ENCODE measurements around the gene NFYC.

Gene NFYC

DNA sequence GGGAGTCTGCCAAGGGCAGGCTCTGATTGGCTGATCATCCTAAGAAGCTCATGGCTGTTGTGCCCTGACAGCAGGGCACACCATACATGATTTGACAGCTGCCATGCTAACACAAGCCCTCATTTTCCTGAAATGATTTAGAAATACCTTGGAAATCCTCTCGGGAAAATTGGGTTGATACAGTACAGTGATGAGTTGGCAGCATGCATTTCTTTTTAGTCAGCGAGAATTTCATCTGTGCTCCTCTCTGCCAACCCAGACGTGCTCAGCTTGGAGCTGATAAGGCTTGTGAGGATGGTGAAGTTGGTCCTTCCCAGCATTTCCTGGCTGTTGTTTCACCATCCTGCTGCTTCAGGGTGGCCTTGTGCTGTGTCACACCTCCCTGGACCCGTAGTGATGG, 69.5 kb downstream of the NFYC start:
- DNase-seq (ENCODE audit: low spot score) = no peak

- DNase-seq (ENCODE audit: low spot score) = no peak
Measured at GRCh38 chr1:40762144-40762923, 70.8 kb downstream of the NFYC start.

- DNase-seq (ENCODE audit: low spot score) = no peak
Measured at GRCh38 chr1:40763742-40764532, 72.4 kb downstream of the NFYC start.

GRCh38 chr1:40764981-40765380, 73.5 kb downstream of the NFYC start:
- no peak for DNase-seq (ENCODE audit: low spot score)

GRCh38 chr1:40766017-40766416, 74.5 kb downstream of the NFYC start:
- no peak for DNase-seq (ENCODE audit: low spot score)

DNA sequence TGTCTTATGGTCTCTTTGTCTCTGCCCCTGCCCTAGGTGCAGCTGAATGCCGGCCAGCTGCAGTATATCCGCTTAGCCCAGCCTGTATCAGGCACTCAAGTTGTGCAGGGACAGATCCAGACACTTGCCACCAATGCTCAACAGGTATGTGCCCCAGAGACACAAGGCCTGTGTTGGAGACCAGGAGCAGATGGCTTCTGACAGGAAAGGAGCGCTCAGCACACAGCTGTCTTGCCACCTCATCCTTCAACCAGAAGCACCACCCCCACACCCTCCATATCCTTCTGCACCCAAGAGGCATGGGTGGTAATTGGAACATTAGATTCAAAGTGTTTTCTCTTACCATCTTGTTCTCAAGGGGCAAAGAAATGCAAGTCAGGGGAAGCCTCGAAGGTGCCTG, 75.1 kb downstream of the NFYC start:
- no peak for DNase-seq (ENCODE audit: low spot score)

- no peak for DNase-seq (ENCODE audit: low spot score)
Measured at GRCh38 chr1:40768146-40768990, 76.9 kb downstream of the NFYC start.

DNA sequence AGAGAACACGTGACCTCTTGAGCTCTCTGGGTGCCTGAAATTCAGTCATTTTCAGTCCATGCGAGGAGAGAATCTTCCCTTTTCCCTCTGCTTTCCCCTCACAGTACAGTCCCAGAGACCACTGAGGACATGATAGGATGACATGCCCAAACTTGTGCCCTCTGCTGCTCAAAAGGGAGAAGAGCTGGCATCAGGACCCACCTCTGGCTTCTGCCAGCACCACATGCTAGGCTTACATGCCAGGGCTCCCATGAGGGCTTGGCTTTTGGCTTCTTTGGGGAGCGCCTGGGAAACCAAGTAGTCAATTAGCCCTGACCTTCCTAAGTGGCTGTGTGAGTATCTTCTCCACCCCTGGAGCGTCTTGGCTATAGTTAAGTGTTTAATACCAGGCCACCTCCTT, 78.3 kb downstream of the NFYC start:
- DNase-seq (ENCODE audit: low spot score) = no peak

DNA sequence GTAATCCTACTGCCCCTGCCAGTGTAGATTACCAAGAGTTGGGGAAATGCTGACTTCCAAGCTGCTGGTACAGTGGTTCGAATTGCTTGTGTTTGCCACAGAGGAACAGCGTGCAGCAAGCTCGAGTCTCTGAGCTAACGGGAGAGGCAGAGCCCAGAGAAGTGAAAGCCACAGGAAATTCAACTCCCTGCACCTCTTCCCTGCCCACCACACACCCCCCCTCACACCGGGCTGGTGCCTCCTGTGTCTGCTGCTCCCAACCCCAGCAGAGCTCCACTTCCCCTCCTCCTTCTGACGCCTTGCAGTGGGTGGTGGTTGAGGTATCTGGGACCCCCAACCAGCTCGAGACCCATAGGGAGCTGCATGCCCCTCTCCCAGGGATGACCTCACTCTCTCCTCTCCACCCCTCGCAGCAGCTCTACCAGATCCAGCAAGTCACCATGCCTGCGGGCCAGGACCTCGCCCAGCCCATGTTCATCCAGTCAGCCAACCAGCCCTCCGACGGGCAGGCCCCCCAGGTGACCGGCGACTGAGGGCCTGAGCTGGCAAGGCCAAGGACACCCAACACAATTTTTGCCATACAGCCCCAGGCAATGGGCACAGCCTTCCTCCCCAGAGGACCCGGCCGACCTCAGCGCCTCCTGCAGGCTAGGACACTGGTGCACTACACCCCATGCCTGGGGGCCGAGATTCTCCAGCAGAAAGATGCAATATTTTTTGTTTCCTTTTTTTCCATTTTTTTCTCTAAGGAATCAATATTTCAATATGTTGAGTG, 79.0 kb downstream of the NFYC start:
- DNase-seq (ENCODE audit: low spot score) = no peak

DNA sequence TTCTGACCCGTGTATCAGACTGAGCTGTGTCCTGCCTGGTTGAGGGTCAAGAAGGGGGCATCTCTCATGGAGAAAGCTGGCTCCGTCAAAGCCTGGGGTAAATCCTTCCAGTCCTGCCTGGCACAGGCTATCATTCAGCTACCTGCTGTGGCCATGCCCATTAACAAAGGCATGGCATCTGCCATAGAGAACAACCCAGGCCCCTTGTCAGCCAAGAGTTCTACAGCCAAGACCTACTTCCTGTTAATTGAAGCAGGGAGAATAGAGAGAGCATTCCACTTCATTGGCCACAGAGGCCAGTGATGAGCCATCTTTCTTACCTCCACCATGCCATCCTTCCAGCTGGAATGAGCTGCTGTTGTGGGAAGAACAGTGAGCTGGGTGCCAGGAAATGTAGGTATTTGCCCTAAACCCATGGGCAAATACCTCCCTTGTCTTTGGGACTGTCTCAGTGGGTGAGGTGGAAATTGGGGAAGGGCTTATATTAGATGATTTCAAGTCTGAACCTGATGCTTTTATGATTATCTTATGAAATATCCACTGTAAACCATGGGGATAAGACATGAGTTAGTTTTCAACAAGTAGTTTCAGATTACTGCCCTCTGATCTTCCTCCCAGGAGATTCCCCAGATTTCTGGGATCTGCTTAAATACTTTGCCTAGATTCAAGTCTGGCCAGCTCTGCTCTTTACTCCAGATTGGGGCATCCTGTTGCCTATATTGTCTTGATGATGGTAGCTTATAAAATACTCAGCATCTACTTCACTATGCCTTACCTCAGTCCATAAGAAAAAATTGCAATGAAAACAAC, 80.8 kb downstream of the NFYC start:
- no peak for DNase-seq (ENCODE audit: low spot score)

GRCh38 chr1:40773748-40774265, 82.3 kb downstream of the NFYC start:
- DNase-seq (ENCODE audit: low spot score) = no peak

DNA sequence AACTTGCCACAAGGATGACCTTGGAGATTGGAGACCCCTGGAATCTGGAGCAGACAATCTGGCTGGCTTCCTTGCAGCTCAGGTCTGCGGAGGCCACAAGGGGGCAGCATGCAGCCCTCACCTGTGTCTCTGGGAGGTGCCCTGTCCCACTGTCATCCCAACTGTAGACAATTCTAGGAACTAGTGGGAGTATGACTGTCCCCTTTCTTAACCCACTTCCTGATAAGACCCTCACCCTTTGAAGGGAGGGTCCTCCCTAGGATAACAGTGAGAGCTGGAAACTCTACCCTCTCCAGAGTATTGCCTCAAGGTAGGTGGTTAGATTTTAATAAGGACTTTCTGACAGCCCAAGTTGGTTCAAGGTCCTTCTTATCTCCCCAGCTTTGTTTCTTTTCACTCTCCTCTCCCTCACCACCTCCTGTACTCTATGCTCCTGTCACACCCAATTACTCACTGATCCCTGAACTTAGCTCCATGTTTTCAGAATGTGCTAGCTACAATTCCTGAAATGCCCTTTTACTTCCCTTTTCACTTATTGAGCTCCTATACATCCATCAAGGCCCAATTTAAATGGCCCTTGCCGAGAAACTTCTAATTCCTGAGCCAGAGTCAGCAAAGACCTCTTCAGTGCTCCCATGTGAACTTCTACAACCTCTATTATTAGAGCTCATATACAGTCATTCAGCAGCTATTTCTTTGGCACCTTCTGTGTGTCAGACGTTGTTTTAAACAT, 82.9 kb downstream of the NFYC start:
- DNase-seq (ENCODE audit: low spot score) = peak; percentile 46

GRCh38 chr1:40776236-40777072, 85.0 kb downstream of the NFYC start:
- no peak for DNase-seq (ENCODE audit: low spot score)

DNA sequence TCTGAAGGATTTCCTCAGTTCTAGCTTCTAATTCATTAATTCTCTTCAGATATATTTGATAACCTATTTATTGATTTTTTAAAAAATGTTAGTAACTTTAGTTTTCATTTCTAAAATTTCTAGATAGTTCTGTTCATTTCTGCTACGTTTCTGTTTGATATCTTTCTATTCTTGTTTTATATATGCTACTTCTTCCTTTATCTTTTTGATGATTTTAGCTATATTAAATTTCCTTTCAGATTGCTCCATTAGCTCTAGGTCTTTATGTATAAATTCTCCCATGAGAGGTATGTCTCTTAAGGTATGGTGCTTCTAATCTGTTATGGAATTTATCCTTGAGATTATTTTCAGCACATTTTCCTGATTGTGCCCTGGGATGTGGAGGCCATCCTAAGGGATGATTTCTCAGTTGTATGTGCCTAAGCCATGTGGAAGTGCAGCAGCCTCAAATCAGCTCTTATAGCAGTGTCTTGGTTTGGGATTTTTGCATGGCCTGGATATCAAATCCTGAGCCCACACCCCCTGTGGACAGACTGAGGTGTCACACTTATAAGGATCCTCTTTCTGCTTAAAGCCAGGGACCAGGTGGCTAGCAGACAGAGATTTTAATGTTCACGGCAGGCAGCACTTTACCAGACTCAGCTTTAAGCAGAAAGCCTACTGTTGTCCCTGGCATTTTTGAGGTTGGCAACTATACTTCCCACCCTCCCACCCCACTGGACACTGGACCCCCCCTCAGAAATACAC, 85.9 kb downstream of the NFYC start:
- no peak for DNase-seq (ENCODE audit: low spot score)

GRCh38 chr1:40780678-40781607, 89.4 kb downstream of the NFYC start:
- DNase-seq (ENCODE audit: low spot score) = no peak

DNA sequence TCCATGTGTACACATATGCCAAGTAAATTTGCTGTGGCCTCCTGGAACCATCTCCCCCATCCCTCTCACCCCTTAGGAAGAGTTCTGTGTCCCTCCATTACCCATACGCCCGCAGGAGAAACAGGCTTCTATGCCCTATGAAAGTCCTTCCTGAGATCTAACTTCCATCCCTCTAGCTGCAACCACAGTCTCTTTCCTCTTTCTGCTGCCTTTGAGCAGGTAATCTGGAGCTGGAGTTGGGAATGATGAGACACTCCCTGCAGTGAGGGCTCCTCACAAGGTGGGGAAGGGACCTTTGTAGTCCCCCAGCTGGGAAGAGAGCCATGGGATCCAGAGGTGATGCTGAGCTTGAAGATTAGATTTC, 90.1 kb downstream of the NFYC start:
- no peak for DNase-seq (ENCODE audit: low spot score)

- DNase-seq (ENCODE audit: low spot score) = no peak
Measured at GRCh38 chr1:40782371-40782956, 91.0 kb downstream of the NFYC start.

Measured in LoVo (cell line).